GM21447 (cell line): Measurements from ENCODE around the gene AAK1.
"Not testable (repeated sequence)": the region's sequence is repeated elsewhere in the genome, so short reads cannot be mapped to it uniquely, and the experiment has no call there.

ENCODE experiments used
- ATAC-seq: cut with Tn5 transposase; IDR thresholded peaks from one replicate; pipeline ENCODE4 v1.9.1; 2021; ENCODE audit not compliant: unreplicated experiment

Gene AAK1

GRCh38 chr2:69660637-69661036 is 17.1 kb upstream of the AAK1 start:
- no peak for ATAC-seq

DNA sequence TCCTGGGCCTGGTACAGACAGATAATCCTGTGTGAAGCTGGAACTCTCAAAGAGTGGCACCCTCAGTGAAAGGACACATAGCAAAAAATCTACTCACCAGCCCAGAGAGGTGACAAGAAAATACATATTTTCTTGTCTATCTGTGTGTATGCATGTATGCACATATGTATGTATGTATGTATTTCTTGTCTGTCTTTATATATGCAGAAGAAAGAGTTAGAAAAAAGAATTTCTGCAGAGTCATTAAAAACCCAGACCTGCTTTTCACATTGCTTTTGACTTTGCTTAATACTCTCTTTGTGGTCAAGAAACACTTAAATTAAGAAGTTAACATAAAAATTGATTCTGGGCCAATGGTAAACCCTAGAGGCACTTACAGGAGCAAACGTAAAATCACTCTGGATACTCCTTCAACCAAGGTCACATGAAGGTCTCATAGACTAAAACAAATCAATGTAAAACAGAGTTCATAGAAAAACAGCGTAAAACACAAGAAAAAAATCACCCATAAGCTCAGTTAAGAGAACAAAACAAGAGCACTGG is 16.5 kb upstream of the AAK1 start:
- no peak for ATAC-seq

GRCh38 chr2:69659349-69659748 is 15.8 kb upstream of the AAK1 start:
- no peak for ATAC-seq

- ATAC-seq, result no peak
Observed at GRCh38 chr2:69652206-69652605, 8.7 kb upstream of the AAK1 start.

- ATAC-seq, result not testable (repeated sequence)
Observed at GRCh38 chr2:69647196-69647595, 3.7 kb upstream of the AAK1 start.

DNA sequence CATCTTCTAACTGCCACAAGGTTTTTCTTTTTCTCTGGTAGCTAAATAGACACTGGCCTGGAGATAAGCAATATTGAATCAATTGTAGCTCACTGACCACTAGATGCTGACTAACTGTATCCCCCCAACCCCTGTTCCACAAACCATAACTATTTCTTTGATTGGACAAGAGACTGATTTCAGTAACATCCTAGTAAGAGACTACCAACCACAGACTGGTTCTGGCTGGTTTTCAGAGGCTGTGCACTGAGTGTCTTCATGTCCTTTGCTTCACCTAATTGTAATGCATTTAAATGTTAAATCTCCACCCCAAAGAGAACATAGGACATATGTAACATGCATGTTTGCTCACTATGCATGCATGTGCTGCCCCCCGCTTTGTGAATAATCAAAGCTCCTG is 3.2 kb upstream of the AAK1 start:
- ATAC-seq, result no peak

DNA sequence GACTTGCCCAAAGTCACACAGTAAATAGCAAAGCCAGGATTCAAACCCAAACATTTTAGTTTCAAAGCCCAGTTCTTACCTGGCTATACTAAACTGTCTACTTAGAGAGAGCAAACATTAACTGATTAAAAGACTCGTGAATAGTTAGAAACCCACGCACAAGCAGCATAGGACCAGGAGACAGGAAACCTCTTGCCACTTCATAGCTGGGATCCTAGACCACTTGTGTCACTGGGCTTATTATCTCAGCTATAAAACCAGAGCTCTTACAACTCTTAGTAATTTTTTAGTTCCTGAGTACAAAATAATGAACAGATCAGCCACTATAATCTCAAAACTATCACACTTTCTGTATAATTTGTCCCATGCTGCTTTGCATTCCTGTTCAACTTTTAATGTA is 2.4 kb upstream of the AAK1 start:
- ATAC-seq, result no peak

- ATAC-seq, result no peak
Observed at GRCh38 chr2:69645031-69645431, 1.5 kb upstream of the AAK1 start.

GRCh38 chr2:69644506-69644979 is 1.0 kb upstream of the AAK1 start:
- no peak for ATAC-seq

GRCh38 chr2:69642709-69643601 is 584 bp downstream of the AAK1 start:
- ATAC-seq, result no peak

GRCh38 chr2:69641887-69642708 is 1.4 kb downstream of the AAK1 start:
- ATAC-seq, result no peak

DNA sequence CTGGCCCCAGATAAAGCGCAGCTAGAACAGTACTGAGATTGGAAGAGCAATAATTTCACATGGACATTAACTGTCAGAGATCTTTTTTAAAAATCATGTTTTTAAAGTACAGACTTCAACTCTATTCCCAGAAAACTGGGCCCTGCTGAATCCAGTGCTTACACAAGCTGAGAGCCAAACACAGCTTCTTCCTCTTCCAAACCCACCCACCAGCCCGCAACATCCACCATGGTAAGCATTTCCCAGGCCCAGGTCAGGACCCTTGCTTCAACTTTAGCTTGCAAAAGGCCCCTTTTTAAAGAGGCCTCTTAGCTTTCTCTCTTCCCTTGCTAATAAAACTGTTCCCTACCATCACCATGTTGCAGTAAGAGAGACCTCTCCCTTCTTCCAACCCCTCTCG is 2.1 kb downstream of the AAK1 start:
- no peak for ATAC-seq

GRCh38 chr2:69639266-69639665 is 4.3 kb downstream of the AAK1 start:
- no peak for ATAC-seq

- ATAC-seq, result no peak
Observed at GRCh38 chr2:69638630-69639029, 4.9 kb downstream of the AAK1 start.

DNA sequence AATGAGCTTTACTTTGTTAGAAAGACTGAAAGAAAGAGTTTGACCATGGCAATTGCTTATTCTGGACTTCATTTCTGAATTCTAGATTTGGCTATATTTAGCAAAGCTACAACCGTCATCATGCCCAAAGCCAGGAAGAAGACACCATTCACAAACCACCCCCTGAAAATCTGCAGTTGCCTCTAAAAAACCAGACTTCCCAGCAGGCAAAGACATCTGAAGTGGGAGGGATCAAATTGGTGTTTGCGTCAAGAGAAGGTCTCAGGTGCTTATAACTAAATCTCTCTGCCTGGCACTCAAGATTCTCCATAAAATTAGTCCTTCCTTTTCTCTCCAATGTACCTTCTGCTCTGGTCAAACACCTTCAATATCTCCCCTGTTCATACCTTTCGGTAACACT is 5.6 kb downstream of the AAK1 start:
- no peak for ATAC-seq

DNA sequence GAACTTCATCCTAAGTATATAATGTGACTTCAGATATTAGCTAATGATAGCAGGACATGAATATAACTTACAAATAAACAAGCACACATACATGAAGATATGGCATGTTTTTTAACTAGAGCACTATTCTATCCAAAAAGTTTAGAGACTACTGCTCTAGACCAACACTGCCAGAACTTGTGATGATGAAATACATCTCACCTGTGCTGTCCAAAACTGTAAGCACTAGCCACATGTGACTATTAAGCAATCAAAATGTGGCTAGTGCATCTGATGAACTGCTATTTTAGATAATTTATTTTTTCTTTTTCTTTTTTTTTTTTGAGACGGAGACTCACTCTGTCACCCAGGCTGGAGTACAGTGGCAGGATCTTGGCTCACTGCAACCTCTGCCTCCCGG is 7.1 kb downstream of the AAK1 start:
- ATAC-seq, result no peak

DNA sequence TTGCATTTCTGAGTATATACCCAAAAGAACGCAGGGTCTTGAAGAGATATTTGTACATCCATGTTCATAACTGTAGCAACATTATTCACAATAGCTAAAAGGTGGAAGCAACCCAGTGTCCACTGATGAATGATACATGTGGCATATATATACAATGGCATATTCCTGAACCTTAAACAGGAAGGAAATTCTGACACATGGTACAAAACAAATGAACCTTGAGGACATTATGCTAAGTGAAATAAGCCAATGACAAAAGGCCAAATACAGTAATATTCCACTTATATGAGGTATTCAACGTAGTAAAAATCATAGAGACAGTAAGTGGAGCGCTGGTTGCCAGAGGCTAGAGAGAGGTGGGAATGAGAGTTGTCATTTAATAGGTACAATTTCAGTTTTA is 8.1 kb downstream of the AAK1 start:
- ATAC-seq, result no peak

DNA sequence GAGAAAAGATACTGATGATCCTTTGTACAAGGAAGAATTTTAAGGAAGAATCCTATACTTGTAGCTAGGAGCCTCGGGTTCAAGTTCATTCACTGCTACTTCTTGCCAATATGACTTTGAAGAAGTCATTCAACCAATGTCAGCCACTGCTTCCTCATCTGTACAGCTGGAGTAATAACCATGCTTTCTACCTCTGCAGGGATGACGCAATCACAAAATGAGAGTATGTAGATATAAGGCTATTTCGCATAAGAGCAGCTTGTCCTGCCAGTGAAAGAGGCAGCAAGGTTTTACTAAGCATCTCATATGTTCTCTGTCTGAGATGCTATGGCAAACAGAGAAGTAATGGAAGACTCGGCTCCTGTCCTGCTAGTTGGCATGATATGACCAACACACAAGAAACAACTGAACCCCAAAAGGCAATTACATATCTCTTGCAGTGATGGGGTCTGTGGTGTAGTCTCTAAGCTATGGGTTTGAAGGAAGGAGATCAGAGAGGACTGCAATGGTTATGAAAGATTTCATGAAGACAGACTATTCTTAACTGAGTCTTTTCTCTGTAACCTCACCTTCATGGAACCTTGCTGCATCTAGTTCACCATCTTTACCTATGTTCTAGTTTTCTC is 9.2 kb downstream of the AAK1 start:
- ATAC-seq, result no peak

GRCh38 chr2:69631402-69631801 is 12.1 kb downstream of the AAK1 start:
- ATAC-seq, result no peak

- no peak for ATAC-seq
Observed at GRCh38 chr2:69629921-69630608, 13.5 kb downstream of the AAK1 start.
